GM10248 (cell line): ENCODE measurements around the gene ZCCHC18.

Experiments used
- CTCF ChIA-PET: fragments of 300-600 bp; sonication (Branson Sonifier 250); formaldehyde crosslinking; extraction: SDS; loops from one replicate; lab custom pipeline; 2021; ENCODE audit warnings: antibody characterized with exemption; lab: Yijun Ruan, JAX
- POLR2A ChIA-PET: fragments of 350-650 bp; sonication (Branson Sonifier 250); formaldehyde crosslinking; extraction: SDS; loops from one replicate; lab custom pipeline; 2020; ENCODE audit warnings: antibody characterized with exemption; lab: Yijun Ruan, JAX
- DNase-seq: peaks from one replicate; pipeline ENCODE4 v3.0.0; 2012; ENCODE audit errors: extremely low spot score
- TF ChIP-seq, protein P1 (sequence below): IDR thresholded peaks from 2 replicates; pipeline ENCODE4 v1.5.1; 2012; ENCODE audit warnings: mild to moderate bottlenecking, low read depth; ENCODE audit errors: extremely low read depth, missing control alignments, control extremely low read depth

The ZCCHC18 gene

DNA sequence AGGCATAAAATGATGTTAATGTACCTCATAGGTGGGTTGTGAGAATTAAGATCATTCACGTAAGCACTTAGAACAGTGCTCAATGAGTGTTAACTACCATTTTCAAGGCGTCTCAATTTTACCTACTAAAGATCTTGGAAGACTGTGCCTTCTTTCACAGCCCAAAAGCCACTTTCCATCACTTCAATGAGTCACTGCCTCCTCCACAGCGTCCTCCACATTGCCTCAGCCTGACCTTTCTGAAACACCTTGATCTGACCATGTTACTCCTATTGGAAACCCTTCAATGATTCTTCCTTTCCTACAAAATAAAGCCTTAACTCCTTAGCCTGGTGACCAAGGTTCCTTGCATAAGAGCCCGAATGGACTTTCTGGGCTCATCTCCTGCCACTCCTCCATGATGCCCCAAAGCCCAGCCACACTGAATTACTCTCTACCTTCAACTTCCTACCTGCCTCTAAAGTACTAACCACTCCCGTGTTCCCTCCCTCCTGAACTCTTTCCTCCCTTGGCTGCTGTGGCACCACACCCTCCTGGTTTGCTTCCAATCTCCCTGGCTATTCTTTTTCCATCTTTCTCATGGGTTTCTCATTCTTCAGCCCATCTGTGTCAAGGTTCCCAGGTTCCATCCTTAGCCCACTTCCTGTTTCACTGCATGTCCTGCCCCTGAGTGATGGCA lies 22.4 kb downstream of the ZCCHC18 start:
- POLR2A ChIA-PET = no interaction called here
- CTCF ChIA-PET = interaction anchor here (1.5 kb wide), 1 partner anchor 36 kb away, joined by 3 read pairs; no protein-coding TSS in a partner anchor
- no peak for DNase-seq
- TF ChIP-seq, protein P1, sequence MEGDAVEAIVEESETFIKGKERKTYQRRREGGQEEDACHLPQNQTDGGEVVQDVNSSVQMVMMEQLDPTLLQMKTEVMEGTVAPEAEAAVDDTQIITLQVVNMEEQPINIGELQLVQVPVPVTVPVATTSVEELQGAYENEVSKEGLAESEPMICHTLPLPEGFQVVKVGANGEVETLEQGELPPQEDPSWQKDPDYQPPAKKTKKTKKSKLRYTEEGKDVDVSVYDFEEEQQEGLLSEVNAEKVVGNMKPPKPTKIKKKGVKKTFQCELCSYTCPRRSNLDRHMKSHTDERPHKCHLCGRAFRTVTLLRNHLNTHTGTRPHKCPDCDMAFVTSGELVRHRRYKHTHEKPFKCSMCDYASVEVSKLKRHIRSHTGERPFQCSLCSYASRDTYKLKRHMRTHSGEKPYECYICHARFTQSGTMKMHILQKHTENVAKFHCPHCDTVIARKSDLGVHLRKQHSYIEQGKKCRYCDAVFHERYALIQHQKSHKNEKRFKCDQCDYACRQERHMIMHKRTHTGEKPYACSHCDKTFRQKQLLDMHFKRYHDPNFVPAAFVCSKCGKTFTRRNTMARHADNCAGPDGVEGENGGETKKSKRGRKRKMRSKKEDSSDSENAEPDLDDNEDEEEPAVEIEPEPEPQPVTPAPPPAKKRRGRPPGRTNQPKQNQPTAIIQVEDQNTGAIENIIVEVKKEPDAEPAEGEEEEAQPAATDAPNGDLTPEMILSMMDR = no peak

DNA sequence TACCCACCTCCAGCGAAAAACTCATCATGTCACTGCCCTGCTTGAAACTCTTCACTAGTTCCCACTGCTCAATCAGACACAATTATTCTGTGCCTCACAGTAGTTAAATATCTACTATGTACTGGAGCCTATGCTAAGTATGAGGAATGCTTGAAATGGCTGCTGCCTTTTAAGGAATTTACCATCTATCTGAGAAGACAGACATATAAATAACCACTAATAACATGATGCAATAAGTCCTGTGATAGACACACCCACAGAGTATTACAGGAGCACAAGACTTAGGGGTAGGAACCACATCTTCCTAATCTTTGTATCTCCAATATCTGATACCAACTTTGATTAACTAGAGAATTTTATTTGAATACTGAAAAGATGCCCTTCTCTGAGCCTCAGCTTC lies 23.4 kb downstream of the ZCCHC18 start:
- CTCF ChIA-PET = interaction anchor here (0.7 to 3.3 kb wide), 10 partner anchors 8 to 478 kb away, joined by 3 to 28 read pairs (median 5); no protein-coding TSS in a partner anchor
- POLR2A ChIA-PET = no interaction called here
- DNase-seq = no peak
- TF ChIP-seq, protein P1 = no peak

DNA sequence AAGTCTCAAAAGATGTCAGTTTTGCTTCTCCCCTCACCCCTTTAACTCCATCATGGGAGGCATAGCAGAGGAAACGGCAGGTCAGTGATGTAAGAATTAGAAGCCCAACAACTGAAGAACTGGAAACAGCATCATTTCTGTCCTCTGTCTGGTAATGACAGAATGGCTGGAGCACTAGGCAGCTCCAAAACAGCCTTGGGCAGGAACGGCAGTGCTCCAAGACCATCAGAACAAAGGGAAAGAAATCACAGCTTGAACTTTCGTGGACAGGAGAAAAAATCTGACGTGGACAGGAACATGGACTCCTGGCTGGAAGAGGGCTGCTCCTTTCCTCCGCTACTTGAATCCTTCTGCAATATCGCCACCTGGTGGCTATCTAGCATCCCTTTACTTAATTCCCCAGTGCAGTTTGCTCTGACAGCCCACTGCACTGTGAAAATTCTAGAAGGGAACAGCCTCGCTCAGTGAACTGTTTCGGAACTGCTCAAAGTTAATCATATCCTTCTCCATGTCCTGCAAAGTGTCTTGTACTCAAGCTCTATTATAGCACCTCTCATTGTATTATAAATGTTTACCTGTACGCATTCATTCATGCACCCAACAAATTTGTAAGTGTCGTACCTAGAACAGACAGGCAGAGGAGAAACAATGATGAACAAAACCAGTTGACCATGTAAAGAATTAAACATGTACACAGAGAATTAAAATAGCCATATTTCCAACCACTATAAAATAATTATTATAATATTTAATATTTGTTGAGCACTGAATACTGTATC lies 24.1 kb downstream of the ZCCHC18 start:
- ChIA-PET POLR2A (no interaction called here), CTCF (interaction anchor here (0.7 to 3.5 kb wide), 16 partner anchors 9 to 479 kb away, joined by 3 to 28 read pairs (median 4); no protein-coding TSS in a partner anchor)
- TF ChIP-seq, protein P1 = peak; percentile 61
- DNase-seq = peak; percentile 52

DNA sequence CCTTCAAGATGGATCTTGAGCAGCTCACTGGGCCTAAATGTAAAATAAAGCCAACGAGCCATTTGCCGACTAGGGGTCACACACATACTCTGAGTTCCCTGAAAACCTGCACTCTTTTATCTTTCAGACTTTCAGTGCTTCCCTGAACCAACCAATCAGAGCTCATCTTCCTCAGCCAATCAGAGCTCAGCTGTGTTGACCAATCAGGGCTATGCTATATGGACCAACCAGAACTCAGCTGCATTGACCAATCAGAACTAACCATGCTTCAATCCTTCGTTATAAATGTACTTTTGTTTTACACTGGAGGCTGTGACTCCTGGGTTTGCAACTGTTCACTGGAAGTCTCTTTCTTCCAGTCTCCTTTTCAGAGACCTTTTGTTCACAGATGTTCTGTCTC lies 25.2 kb downstream of the ZCCHC18 start:
- ChIA-PET POLR2A (no interaction called here), CTCF (interaction anchor here (0.9 to 3.5 kb wide), 13 partner anchors 12 to 292 kb away, joined by 3 to 28 read pairs (median 5); partner anchors contain the start of gene SLC25A53)
- DNase-seq = no peak
- TF ChIP-seq, protein P1 = no peak

DNA sequence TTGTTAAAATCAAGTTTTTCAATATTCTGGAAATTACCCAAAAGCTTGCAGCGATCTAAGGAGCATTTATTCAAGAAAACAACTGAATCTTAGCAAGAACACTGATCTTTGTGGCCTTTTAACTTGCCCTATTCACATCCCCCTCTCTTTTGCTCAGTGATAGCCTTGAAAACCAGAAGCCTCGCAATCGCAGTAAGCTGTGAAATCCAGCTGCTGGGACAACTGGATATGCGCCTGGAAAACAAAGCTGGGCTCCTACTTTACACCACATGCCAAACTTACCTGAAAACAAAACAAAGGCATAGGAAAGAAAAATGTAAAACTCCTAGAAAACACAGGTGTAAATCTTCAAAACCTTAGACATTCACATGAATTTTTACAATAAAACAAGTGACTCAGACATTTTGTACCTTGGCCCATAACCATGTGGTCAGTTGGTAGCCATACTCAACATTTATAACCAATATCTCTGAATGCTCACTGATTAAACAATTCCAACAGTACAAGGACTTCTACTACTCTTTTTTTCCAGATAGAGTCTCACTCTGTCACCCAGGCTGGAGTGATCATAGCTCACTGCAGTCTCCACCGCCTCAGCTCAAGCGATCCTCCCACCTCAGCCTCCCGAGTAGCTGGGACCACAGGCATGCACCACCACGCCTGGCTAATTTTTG lies 28.9 kb downstream of the ZCCHC18 start:
- CTCF ChIA-PET = interaction anchor here (1.5 kb wide), 1 partner anchor 28 kb away, joined by 5 read pairs; the partner anchor contains the start of gene ZCCHC18
- DNase-seq = no peak
- POLR2A ChIA-PET = no interaction called here
- TF ChIP-seq, protein P1 = no peak

DNA sequence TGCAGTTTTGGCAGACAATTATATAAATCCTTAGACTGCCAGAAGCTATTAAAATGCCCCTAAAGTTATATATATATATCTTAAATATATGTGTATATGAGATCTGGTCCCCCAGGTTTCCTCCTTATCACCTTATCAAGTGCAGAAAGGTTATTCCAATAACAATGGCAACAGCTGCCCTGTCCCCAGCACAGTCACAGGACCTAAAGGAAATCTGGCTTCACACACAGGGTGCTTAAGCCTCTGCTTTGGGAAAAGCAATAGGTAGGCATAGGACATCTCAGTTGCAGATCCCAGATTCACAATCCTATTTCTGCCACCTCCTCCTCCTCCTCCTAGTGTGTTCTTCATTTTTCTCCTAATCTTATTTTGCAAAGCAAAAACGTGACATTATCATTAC lies 38.7 kb downstream of the ZCCHC18 start:
- CTCF ChIA-PET = interaction anchor here (1.5 to 1.7 kb wide), 2 partner anchors 8 to 16 kb away, joined by 3 read pairs; partner anchors contain the start of gene FAM199X

More for the DNA sequence above, 38.7 kb downstream of the ZCCHC18 start:
- TF ChIP-seq, protein P1 = no peak
- DNase-seq = no peak
- POLR2A ChIA-PET = no interaction called here
